ENCODE measurements around the gene WIZ. TPM values are rescaled to one million over a fixed set of nuclear protein-coding genes. Genes with fewer than 3 reads are reported as not detected.

WIZ gene
- total RNA-seq, 4 donors from 2014 or later, result 36.1 to 74.3 (median 50.3) TPM

GRCh38 chr19:15402411-15403150 is 47.2 kb downstream of the WIZ start:
- Histone ChIP-seq H3K27me3 (no peaks in the 10 kb centered on the region), H3K9me3 (no peaks in the 10 kb centered on the region), H3K27ac (replicated peaks in 1 of 4) (peak overlapping the region; percentile 72 to 84 (median 79)), H3K4me1 (peaks cover 63 to 76% (median 67%) of the 10 kb centered on the region in 4 donors), H3K4me3 (no peak overlapping the region), H3K36me3 (peaks cover 39 to 62% (median 59%) of the 10 kb centered on the region in 4 donors)
- TF ChIP-seq POLR2A (IDR thresholded peaks at IDR 0.05; ENCODE audit: low read depth) (no peak), EP300 (IDR thresholded peaks at IDR 0.05) (no peak), POLR2AphosphoS5 (IDR thresholded peaks at IDR 0.05) (no peak), CTCF (IDR thresholded peaks at IDR 0.05) (no peak)
- 63% methylated on average over 11 of the region's 15 CpGs for whole genome bisulfite sequencing
- no peak for DNase-seq (ENCODE audit: extremely low spot score)
- intact Hi-C loops (cut with DNase I), result no loop called here

- H3K27me3 ChIP-seq, result no peaks in the 10 kb centered on the region
- H3K27ac ChIP-seq (replicated peaks in 1 of 4), result peak overlapping the region; percentile 5 to 84 (median 30)
- intact Hi-C loops (cut with DNase I), result no loop called here
- TF ChIP-seq CTCF (IDR thresholded peaks at IDR 0.05) (no peak), POLR2A (IDR thresholded peaks at IDR 0.05; ENCODE audit: low read depth) (no peak), EP300 (IDR thresholded peaks at IDR 0.05) (no peak), POLR2AphosphoS5 (IDR thresholded peaks at IDR 0.05) (no peak)
- H3K4me3 ChIP-seq, result no peak overlapping the region
- WGBS, result 97% methylated on average over 17 of the region's 17 CpGs
- H3K4me1 ChIP-seq, result peaks cover 54 to 71% (median 58%) of the 10 kb centered on the region in 4 donors
- no peaks in the 10 kb centered on the region for H3K9me3 ChIP-seq
- DNase-seq (ENCODE audit: extremely low spot score), result no peak
- H3K36me3 ChIP-seq, result peaks cover 48 to 74% (median 72%) of the 10 kb centered on the region in 4 donors
Observed at GRCh38 chr19:15401397-15401710, 48.4 kb downstream of the WIZ start.

GRCh38 chr19:15400521-15401396 is 49.0 kb downstream of the WIZ start:
- peak in 1 of 2 donors; percentile 22 for TF ChIP-seq POLR2AphosphoS5 (IDR thresholded peaks at IDR 0.05)
- TF ChIP-seq POLR2A (IDR thresholded peaks at IDR 0.05; ENCODE audit: low read depth), result no peak
- TF ChIP-seq EP300 (IDR thresholded peaks at IDR 0.05), result no peak
- TF ChIP-seq CTCF (IDR thresholded peaks at IDR 0.05), result no peak
- peaks cover 48 to 65% (median 52%) of the 10 kb centered on the region in 4 donors for H3K4me1 ChIP-seq

GRCh38 chr19:15399635-15400034 is 50.1 kb downstream of the WIZ start:
- no peak overlapping the region for H3K27ac ChIP-seq (replicated peaks in 1 of 4)
- 93% methylated on average over 13 of the region's 14 CpGs for WGBS
- H3K36me3 ChIP-seq, result peaks cover 48 to 85% (median 83%) of the 10 kb centered on the region in 4 donors
- no peak overlapping the region for H3K4me3 ChIP-seq
- H3K9me3 ChIP-seq, result no peaks in the 10 kb centered on the region
- DNase-seq (ENCODE audit: extremely low spot score), result no peak
- TF ChIP-seq CTCF (IDR thresholded peaks at IDR 0.05), result no peak
- TF ChIP-seq POLR2A (IDR thresholded peaks at IDR 0.05; ENCODE audit: low read depth), result no peak
- no peak for TF ChIP-seq EP300 (IDR thresholded peaks at IDR 0.05)
- no peak for TF ChIP-seq POLR2AphosphoS5 (IDR thresholded peaks at IDR 0.05)
- peaks cover 39 to 53% (median 41%) of the 10 kb centered on the region in 4 donors for H3K4me1 ChIP-seq
- H3K27me3 ChIP-seq, result no peaks in the 10 kb centered on the region
- intact Hi-C loops (cut with DNase I), result no loop called here

More at GRCh38 chr19:15400521-15401396, 49.0 kb downstream of the WIZ start:
- no peak for DNase-seq (ENCODE audit: extremely low spot score)
- peak overlapping the region; percentile 3 to 84 (median 30) for H3K27ac ChIP-seq (replicated peaks in 1 of 4)
- peaks cover 48 to 78% (median 76%) of the 10 kb centered on the region in 4 donors for H3K36me3 ChIP-seq
- intact Hi-C loops (cut with DNase I), result no loop called here
- H3K9me3 ChIP-seq, result no peaks in the 10 kb centered on the region
- no peaks in the 10 kb centered on the region for H3K27me3 ChIP-seq
- no peak overlapping the region for H3K4me3 ChIP-seq
- 89% methylated on average over 21 of the region's 29 CpGs for WGBS

All from esophagus muscularis mucosa (tissue), 4 donors.